GM12878 (cell line): Measurements from ENCODE around the gene PLVAP. TPM values are rescaled to one million over a fixed set of nuclear protein-coding genes. Genes with fewer than 3 reads are reported as not detected.

Experiments
- ATAC-seq: fragments of 200-7000 bp; cut with Tn5 transposase; 3 replicates; pipeline ENCODE4 v1.9.1; 2020; ENCODE audit warnings: mild to moderate bottlenecking, moderate library complexity
- BruUV-seq: library from RNA; stranded (reverse); fragments of 400-500 nt; replicated peaks from 2 replicates; lab custom pipeline; 2021; lab: Mats Ljungman, UMichigan
- CTCF ChIA-PET: fragments of 300-600 bp; sonication (Branson Sonifier 250); formaldehyde crosslinking; extraction: SDS; loops from one replicate; lab custom pipeline; 2021; ENCODE audit warnings: inconsistent platforms; lab: Yijun Ruan, JAX
- POLR2A ChIA-PET: fragments of 350-600 bp; formaldehyde crosslinking; extraction: SDS; loops from one replicate; lab custom pipeline; 2021; ENCODE audit warnings: inconsistent platforms; lab: Charles Lee
- RAD21 ChIA-PET: fragments of 300-600 bp; sonication (Branson Sonifier 250); formaldehyde crosslinking; loops from one replicate; lab custom pipeline; 2023; ENCODE audit warnings: antibody characterized with exemption; ENCODE audit not compliant: unreplicated experiment; lab: Charles Lee
- SMC1A ChIA-PET: fragments of 300-600 bp; sonication (Branson Sonifier 250); formaldehyde crosslinking; loops from one replicate; lab custom pipeline; 2023; ENCODE audit not compliant: unreplicated experiment, uncharacterized antibody; lab: Charles Lee
- DNase-seq: peaks from one replicate; pipeline ENCODE4 v3.0.0-alpha.2; 2011; ENCODE audit warnings: low read depth, low spot score
- FAIRE-seq: peaks from 3 replicates; lab custom pipeline; 2011; peaks lifted over from hg19 to GRCh38; lab: Jason Lieb, UNC
- H2AFZ ChIP-seq: 2 replicates; pipeline ENCODE4 v1.6.0; 2011; ENCODE audit warnings: low read depth, low read length, control low read depth; ENCODE audit not compliant: control insufficient read depth
- H3K27ac ChIP-seq: 2 replicates; pipeline ENCODE4 v1.5.1; 2011; ENCODE audit warnings: control low read depth; ENCODE audit not compliant: control insufficient read depth, insufficient read depth
- H3K27me3 ChIP-seq, 2 experiments: replicated peaks in 1 of 2; 2 replicates each; pipeline versions ENCODE4 v1.6.0 to v1.6.1; 2011; ENCODE audit warnings: low read length in 1 of 2; ENCODE audit not compliant: control insufficient read depth in 2 of 2, insufficient read depth in 2 of 2
- H3K36me3 ChIP-seq, 2 experiments: 2 replicates each; pipeline ENCODE4 v1.5.1; 2011; ENCODE audit warnings: low read length in 1 of 2; ENCODE audit not compliant: control insufficient read depth in 2 of 2, insufficient read depth in 2 of 2
- H3K4me1 ChIP-seq: 2 replicates; pipeline ENCODE4 v1.6.1; 2011; ENCODE audit warnings: mild to moderate bottlenecking, low read length, moderate library complexity, mixed read lengths; ENCODE audit not compliant: control insufficient read depth, insufficient read depth
- H3K4me2 ChIP-seq: 2 replicates; pipeline ENCODE4 v1.6.0; 2011; ENCODE audit warnings: control low read depth; ENCODE audit not compliant: control insufficient read depth, insufficient read depth
- H3K4me3 ChIP-seq: fragments of 200-600 bp; sonication (generic); 2 replicates; pipeline ENCODE4 v1.5.1; 2016
- H3K79me2 ChIP-seq: 2 replicates; pipeline ENCODE4 v1.6.0; 2011; ENCODE audit warnings: low read length; ENCODE audit not compliant: control insufficient read depth, insufficient read depth
- H3K9ac ChIP-seq: 2 replicates; pipeline ENCODE4 v1.8.0; 2011; ENCODE audit warnings: low read length, control low read depth, mixed read lengths; ENCODE audit not compliant: control insufficient read depth, insufficient read depth
- H3K9me3 ChIP-seq: replicated peaks from 3 replicates; pipeline ENCODE4 v1.5.1; 2011; ENCODE audit warnings: mild to moderate bottlenecking, low read length; ENCODE audit not compliant: control insufficient read depth, insufficient read depth
- H4K20me1 ChIP-seq: 2 replicates; pipeline ENCODE4 v1.6.0; 2011; ENCODE audit not compliant: control insufficient read depth, insufficient read depth
- IKZF1 ChIP-seq: fragments of 450-650 bp; conservative IDR thresholded peaks from 2 replicates; pipeline ENCODE4 v1.6.1; 2017; ENCODE audit warnings: antibody characterized with exemption, mild to moderate bottlenecking
- POLR2A ChIP-seq: IDR thresholded peaks from 2 replicates; pipeline ENCODE4 v1.6.1; 2011; ENCODE audit warnings: low read depth, mild to moderate bottlenecking, low read length
- PRDM15 ChIP-seq: fragments of 450-650 bp; formaldehyde crosslinking; IDR thresholded peaks from 2 replicates; pipeline ENCODE4 v1.4.0; 2020; ENCODE audit warnings: mild to moderate bottlenecking, moderate library complexity
- WGBS: methylation state at CpG from one replicate; pipeline ENCODE4 v1.1.6; 2016; ENCODE audit warnings: low lambda C conversion rate; ENCODE audit not compliant: insufficient replicate concordance, insufficient coverage; ENCODE audit errors: missing lambda C conversion rate; 5-methylcytosine and 5-hydroxymethylcytosine counted together
- in situ Hi-C: fragments of 300-500 bp; cut with MboI; formaldehyde crosslinking; loops from 9 replicates; pipeline ENCODE4 v1.14.3; 2018; ENCODE audit warnings: mixed read lengths
- intact Hi-C: fragments of 100-400 bp; cut with micrococcal nuclease; formaldehyde crosslinking; loops from one replicate; pipeline ENCODE4 v1.14.2; 2022; ENCODE audit not compliant: unreplicated experiment
- polyA plus RNA-seq, 11 experiments: library from polyadenylated mRNA; depleted of rRNA in 4 of 11; unstranded in 6 of 11; stranded (reverse) in 5 of 11; fragments of >200 nt; fragmentation: Nextera tagmentation in 4 of 11; fragmentation: Illumina TruSeq in 1 of 11; extraction: Ambion mirVana in 4 of 11; extraction: Trizol in 1 of 11; gene quantifications; 1 replicate in 1 of 11; 2 replicates in 10 of 11; pipeline versions ENCODE4 v1.2.1 to v1.2.3, GENCODE V29; 2011 to 2016; ENCODE audit warnings: inconsistent platforms in 2 of 11, missing spikeins in 2 of 11, low read depth in 1 of 11
- total RNA-seq, 4 experiments: library from RNA; depleted of rRNA in 3 of 4; stranded (reverse); fragments of >200 nt in 3 of 4; fragmentation: Illumina TruSeq in 1 of 4; extraction: Trizol in 1 of 4; gene quantifications; 2 replicates each; pipeline versions ENCODE4 v1.2.1 to v1.2.3, GENCODE V29; 2013 to 2021

The PLVAP gene
- total and polyA plus RNA-seq, 10 of the 15 experiments (the other 5 are each of a cell fraction or from before 2014, with no cell fraction given): 0.03 to 0.54 (median 0.06) TPM; not detected in 4

- RAD21 ChIA-PET: interaction anchor here (1.4 kb wide), 1 partner anchor 15 kb away, joined by 3 read pairs; the partner anchor contains the start of gene DDA1
- DNase-seq: no peak
- no TSS peak for BruUV-seq
- no peak for TF ChIP-seq IKZF1
- no peak for TF ChIP-seq PRDM15
- TF ChIP-seq POLR2A: 0 out of 2 replicates have a peak, but pooled peaks have one; percentile 17
- Histone ChIP-seq H3K79me2 (no peaks in the 10 kb centered on the region), H4K20me1 (no peaks in the 10 kb centered on the region), H3K4me3 (no peak overlapping the region), H2AFZ (no peak overlapping the region), H3K9me3 (no peaks in the 10 kb centered on the region), H3K4me2 (no peak overlapping the region), H3K27me3 (no peaks in the 10 kb centered on the region; a peak in 1 of 4 replicates), H3K36me3 (peaks cover 5 to 8% of the 10 kb centered on the region in 2 experiments; a peak in 3 of 4 replicates), H3K27ac (no peak overlapping the region), H3K4me1 (no peaks in the 10 kb centered on the region), H3K9ac (no peak overlapping the region)
- 79% methylated on average over 28 of the region's 28 CpGs for WGBS
- SMC1A ChIA-PET: no interaction called here
- CTCF ChIA-PET: interaction anchor here (0.9 kb wide), 1 partner anchor 19 kb away, joined by 4 read pairs; the partner anchor contains the start of gene MRPL34
- POLR2A ChIA-PET: interaction anchor here (1.8 kb wide), 1 partner anchor 20 kb away, joined by 8 read pairs; the partner anchor contains the start of gene MRPL34
- no peak for FAIRE-seq
- ATAC-seq: no peak
- in situ Hi-C loops: no loop called here
- intact Hi-C loops: no loop called here
These were observed 52.6 kb downstream of the PLVAP start for GRCh38 chr19:17324357-17325114.
